Stromal cell of bone marrow (primary cell): ENCODE results near the gene DNAAF1.
A peak's percentile ranks its signal among the peaks of the same experiment; 100 is the strongest.
"Not testable (repeated sequence)": the region's sequence is repeated elsewhere in the genome, so short reads cannot be mapped to it uniquely, and the experiment has no call there.

Experiments used
- DNase-seq: peaks from one replicate; pipeline ENCODE4 v3.0.0-alpha.2; 2012; ENCODE audit warnings: low read depth

DNAAF1 gene

GRCh38 chr16:84144859-84145639 lies at the start of gene DNAAF1, which contains the start of gene HSDL1:
Gene DNAAF1, plus strand, starts transcription at chr16:84145308. Its CDS starts 133 bp downstream, at chr16:84145441.
Gene HSDL1, minus strand, starts transcription at chr16:84145177. Its CDS starts 13,856 bp downstream, at chr16:84131321.
- DNase-seq, result peak; percentile 60

- no peak for DNase-seq
Measured at GRCh38 chr16:84095466-84095865, 49.6 kb upstream of the DNAAF1 start.

DNA sequence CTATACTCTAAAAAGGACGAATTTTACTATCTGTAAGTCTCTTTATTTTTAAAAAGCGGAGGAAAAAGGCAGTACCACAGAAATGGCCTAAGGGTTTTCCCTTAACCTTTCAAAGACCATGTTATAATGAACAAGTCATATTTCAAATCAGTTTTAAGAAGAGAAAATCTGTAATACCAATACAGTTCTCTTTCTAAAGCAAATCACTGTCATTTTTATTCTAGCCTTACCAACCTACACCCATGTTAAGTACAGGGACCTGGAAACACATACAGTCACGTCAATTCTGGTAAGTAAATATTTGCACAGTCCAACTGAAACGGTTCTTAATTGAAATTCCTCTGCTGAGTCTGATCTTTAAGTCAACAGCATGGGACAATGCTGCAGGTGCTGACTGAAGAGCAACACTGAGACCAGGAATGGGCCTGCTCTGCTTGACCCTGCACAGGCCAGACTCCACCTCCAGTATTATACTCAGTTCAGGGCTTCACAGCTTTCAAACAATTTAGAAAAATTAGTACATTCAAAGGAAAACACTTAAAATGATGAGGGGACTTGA lies 48.6 kb upstream of the DNAAF1 start:
- no peak for DNase-seq

DNA sequence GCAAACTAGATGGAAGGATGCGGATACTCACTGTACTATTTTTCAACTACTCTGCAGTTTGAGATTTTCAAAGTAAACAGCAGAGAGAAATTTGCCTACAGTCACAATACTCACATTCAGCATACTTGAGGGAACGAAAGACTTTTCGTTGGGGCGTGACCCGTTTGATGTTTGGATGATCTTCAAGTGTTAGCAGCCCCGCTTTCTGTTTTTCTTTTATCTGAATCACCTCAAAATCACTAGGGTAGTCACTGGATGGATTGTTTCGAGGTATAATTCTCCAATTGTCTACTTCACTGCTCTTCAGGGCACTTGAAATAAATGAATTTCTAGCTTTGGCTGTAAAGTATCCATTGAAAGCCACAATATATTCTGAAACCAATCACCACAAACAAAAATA lies 46.2 kb upstream of the DNAAF1 start:
- DNase-seq, result no peak

DNA sequence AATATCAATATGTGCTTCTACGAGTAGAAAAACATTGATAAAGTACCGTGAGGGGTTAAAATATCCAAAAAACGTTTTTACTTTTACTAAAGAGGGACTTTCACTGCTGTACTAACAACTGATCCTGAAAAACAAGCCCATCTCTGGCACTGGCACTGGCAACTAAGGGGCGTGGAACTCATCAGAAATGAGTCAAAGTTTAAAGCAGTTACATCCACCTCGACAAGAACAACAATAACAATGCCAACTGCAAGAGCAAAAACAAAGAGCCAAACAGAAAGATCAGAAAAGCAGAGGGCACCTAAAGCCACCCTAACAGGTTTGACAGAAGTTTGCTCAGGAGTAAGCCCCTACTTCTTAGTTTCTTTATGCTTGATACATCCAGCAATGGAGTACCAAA lies 41.4 kb upstream of the DNAAF1 start:
- no peak for DNase-seq

DNA sequence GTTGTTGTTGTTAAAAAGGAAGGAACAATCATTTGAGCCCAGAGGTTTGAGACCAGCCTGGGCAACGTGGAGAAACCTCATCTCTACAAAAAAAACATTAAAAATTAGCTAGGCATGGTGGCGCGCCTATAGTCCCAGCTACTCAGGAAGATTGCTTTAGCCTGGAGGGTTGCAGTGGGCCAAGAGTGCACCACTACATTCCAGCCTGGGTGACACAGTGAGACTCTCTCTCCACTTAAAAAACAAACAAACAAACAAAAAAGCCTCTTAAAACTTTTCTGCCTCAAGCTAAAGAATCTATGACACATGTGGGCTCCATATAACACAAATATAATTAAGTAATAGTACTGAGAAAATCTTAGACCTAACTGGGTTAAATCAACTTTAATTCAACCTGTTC lies 40.9 kb upstream of the DNAAF1 start:
- no peak for DNase-seq

DNA sequence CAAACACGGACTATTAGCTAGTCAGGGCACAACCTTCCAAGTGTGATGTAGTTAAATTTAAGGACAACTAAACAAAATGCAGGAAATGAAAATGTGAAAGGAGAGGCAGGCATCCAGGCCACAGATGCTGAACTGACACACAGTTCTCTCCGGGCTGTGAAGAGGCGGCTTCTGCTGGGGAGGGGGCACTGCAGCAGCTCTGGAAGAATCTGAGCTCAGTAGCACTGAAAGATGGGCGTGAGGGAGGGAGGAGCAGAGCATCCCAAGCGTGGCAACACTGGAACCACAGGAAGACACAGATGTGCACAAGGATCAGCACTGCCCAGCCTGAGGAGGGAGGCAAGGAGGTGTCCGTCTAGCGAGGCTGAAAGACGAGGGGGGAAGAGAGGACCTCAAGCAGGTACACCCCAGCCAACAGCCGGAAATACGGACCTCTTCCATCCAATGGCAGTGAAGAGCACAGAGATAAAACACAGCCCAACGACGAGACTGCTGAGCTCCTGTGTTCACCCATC lies 39.8 kb upstream of the DNAAF1 start:
- DNase-seq, result no peak

DNA sequence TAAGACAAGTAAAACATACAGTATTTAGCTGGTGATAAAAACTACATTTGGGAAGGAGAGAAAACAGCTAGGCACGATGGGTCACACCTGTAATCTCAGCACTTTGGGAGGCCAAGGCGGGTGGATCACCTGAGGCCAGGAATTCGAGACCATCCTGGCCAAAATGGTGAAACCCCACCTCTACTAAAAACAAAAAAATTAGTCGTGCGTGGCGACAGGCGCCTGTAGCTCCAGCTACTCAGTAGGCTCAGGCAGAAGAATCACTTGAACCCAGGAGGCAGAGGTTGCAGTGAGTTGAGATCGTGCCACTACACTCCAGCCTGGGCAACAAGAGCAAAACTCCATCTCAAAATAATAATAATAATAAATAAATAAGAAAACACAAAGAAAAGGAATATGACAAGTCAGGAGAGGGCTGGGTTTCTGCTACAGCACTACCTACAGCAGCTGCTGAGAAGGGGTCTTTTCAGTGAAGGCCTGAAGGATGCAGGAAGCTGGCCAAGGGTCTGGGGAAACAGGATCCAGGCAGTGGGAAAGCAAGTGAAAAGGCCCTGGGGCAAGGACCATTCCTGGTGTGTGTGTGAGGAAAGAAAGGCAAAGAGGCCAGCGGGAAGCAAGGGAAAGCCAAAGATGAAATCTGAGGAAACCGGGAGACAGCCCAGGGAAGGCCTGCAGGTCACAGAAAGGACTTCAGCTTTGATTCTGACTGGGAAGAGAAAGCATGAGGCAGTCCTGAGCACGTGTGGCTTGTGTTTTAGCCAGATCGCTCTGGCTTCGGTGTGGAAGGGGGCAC lies 39.0 kb upstream of the DNAAF1 start:
- no peak for DNase-seq

- DNase-seq, result no peak
Measured at GRCh38 chr16:84107921-84108320, 37.2 kb upstream of the DNAAF1 start.

GRCh38 chr16:84109598-84110335 lies 35.3 kb upstream of the DNAAF1 start:
- no peak for DNase-seq

DNA sequence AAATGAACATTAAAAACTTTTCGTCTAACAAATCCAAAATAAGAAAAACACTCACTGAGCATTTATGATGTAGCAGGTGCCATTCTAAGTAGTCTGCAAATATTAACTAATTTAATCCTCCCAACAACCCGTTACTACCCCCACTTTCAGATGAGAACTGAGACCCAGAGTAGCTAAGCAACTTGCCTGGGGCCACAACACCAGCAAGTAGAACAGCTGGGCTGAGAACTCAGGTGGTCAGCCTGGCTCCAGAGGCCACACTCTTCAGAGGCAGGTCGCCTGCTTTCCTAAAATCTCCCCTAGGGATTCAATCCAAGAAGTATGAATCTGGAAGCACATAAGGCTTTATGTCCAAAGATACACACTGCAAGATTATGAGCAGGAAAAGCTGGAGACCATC lies 34.6 kb upstream of the DNAAF1 start:
- no peak for DNase-seq

DNA sequence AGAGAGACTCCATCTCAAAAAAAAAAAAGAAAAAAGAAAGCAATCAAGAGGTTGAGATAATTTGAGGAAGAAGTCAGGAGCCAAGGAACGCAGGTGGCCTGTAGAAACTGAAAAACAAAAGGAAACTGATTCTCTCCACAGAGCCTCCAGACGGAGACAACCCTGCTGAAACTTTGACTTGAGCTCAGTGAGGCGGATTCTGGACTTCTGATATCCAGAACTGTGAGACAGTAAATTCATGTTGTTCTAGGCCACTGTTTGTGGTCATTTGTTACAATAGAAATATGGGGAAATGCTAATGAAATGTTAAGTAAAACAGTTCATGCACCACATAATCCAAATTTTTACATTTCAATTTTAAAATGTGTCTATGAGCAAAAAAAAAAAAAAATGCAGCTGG lies 33.6 kb upstream of the DNAAF1 start:
- DNase-seq, result no peak

DNA sequence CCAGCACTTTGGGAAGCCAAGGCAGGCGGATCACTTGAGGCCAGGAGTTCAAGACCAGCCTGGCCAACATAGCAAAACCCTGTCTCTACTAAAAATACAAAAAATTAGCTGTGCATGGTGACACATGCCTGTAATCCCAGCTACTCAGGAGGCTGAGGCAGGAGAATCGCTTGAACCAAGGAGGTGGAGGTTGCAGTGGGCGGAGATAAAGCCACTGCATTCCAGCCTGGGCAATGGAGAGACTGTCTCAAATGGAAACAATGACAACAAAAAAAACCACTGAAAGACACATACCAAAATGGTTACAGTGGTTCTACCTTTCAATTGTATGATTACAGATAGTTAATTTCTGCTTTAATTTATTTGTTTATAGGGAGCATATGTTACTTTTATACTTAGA lies 33.2 kb upstream of the DNAAF1 start:
- not testable (repeated sequence) for DNase-seq

DNA sequence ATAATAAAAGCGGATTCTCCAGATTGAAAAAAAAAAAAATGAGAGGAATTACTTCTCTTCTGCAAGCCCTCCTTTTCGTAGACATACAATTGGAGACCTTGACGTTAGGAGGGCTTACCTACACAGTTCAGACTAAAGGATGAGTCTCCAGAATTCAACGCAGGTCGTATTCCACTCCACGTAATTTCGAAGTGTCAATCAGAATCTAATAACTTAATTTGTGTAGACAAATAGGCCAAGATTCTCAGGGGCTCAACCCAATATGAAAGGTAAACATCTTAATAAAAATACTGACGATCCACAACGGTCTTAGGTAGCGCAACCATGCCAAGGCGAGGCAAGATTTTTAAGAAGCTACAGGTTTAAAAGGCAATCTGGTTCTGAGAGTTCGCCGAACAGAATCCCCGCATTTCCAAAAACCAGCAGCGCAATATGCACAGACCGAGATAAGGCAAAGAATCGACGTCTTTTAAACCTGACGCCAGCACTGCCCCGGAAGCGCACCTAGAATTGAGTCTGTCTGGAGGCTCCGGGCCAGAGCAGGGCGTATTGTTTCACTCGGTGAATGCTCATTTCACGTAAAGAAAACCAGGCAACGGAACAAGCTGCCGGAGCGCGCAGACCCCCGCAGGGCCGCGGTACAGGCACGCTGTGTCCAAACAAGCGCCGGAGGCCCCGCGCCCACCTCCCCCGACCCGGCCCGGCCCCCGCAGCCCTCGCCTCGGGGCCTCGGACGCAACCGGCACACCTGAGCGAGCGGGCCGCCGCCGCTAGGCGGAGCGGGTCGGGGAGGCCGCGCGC lies 29.0 kb upstream of the DNAAF1 start:
- DNase-seq, result no peak

GRCh38 chr16:84116720-84117493 lies 28.2 kb upstream of the DNAAF1 start, which contains the start of gene MBTPS1:
Gene MBTPS1, minus strand, starts transcription at chr16:84116942. Its CDS starts 15,159 bp downstream, at chr16:84101783.
- DNase-seq, result peak; percentile 94

DNA sequence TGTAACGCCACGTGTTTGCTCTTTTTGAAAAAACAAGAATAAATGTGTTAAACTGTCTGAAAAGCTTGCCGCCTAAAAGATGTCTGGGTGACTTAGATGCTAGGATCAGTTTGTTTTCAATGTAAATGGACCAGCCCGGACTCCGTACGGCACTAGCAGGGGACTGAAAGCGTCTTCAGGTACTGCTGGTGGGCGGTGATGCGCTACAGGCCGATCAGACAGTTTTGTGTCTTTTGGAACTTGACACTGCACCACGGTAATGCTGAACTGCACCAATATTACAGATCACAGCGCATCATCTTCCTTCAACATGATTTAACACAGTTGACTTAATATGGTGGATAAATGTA lies 27.6 kb upstream of the DNAAF1 start:
- DNase-seq, result no peak

GRCh38 chr16:84118315-84118714 lies 26.8 kb upstream of the DNAAF1 start:
- not testable (repeated sequence) for DNase-seq

DNA sequence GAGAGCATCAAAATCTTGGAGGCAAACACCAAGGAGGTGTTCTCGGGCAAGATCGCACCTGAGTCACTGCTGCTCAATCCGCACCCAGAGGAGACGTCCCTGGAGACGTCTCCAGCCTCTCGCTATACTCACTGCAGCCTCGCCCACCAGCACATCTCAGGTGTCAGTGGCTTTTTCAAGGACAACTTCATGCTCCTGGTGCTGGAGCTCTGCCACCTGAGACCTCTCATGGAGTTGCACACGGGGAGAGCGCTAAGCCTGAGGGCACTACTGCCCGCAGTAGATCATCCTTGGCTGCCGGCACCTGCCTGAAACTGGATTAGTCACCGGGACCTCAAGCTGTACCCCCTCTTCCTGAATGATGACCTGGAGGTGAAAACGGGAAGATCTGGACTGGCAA lies 25.7 kb upstream of the DNAAF1 start:
- no peak for DNase-seq

DNA sequence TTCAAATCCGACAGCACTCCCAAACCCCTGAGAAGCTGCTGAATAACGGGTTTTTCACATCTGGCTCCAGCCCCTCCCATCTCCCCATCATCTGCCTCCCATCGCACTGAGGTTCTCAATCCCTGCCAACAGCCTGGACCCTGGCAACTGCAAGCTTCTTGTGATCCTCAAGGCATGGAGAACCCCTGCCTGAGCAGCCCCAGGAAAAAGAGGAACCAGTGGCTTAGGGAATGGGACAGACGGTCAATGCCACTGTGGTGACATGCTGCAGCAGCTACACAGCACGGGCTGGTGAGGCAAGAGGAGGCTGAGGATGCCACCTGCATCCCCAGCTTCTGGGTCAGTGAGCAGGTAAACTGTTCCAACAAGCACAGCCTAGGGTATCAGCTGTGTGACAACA lies 25.1 kb upstream of the DNAAF1 start:
- DNase-seq, result no peak

DNA sequence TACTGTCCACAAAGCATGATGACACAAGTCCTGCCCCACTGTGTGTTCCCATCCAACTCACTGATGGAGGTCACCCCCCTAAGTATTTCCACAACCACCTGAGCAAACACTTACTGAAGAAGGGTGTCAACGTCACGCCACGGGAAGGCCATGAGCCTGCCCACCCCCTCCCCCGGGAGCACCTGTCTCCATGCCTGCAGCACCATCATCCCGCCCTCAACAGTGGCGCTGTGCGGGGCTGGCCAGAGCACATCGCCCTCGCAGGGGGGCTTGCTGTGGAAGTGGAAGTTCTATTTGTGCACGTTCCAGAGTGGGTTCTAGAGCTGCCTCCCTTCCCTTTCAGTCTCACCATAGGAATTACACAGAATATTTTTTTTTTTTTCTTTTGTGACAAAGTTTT lies 24.1 kb upstream of the DNAAF1 start:
- DNase-seq, result no peak
